ENCODE results near the gene NFIX. TPM values are rescaled to one million over a fixed set of nuclear protein-coding genes. Genes with fewer than 3 reads are reported as not detected.

NFIX gene
- total RNA-seq, 4 donors from 2014 or later: 27.4 to 381 (median 78.4) TPM

GRCh38 chr19:13025819-13026456 lies 30.7 kb downstream of the NFIX start:
- TF ChIP-seq, protein P1, sequence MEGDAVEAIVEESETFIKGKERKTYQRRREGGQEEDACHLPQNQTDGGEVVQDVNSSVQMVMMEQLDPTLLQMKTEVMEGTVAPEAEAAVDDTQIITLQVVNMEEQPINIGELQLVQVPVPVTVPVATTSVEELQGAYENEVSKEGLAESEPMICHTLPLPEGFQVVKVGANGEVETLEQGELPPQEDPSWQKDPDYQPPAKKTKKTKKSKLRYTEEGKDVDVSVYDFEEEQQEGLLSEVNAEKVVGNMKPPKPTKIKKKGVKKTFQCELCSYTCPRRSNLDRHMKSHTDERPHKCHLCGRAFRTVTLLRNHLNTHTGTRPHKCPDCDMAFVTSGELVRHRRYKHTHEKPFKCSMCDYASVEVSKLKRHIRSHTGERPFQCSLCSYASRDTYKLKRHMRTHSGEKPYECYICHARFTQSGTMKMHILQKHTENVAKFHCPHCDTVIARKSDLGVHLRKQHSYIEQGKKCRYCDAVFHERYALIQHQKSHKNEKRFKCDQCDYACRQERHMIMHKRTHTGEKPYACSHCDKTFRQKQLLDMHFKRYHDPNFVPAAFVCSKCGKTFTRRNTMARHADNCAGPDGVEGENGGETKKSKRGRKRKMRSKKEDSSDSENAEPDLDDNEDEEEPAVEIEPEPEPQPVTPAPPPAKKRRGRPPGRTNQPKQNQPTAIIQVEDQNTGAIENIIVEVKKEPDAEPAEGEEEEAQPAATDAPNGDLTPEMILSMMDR (IDR thresholded peaks at IDR 0.05): no peak
- TF ChIP-seq POLR2A (IDR thresholded peaks at IDR 0.05): no peak
- Histone ChIP-seq H3K4me1 (peaks cover 5 to 22% of the 10 kb centered on the region in 2 donors), H3K9me3 (no peaks in the 10 kb centered on the region), H3K4me3 (peak overlapping the region; percentile 33 to 40), H3K36me3 (no peaks in the 10 kb centered on the region), H3K27me3 (no peaks in the 10 kb centered on the region), H3K27ac (peak overlapping the region; percentile 95 to 99)
- intact Hi-C loops (cut with DNase I; ENCODE audit: low total_unique reads): no loop called here
- no peak for DNase-seq

GRCh38 chr19:13026462-13027370 lies 31.4 kb downstream of the NFIX start:
- H3K27me3 ChIP-seq: no peaks in the 10 kb centered on the region
- no peak for DNase-seq
- no peaks in the 10 kb centered on the region for H3K9me3 ChIP-seq
- TF ChIP-seq POLR2A (IDR thresholded peaks at IDR 0.05): no peak
- TF ChIP-seq, protein P1 (IDR thresholded peaks at IDR 0.05): no peak
- intact Hi-C loops (cut with DNase I; ENCODE audit: low total_unique reads): no loop called here
- no peaks in the 10 kb centered on the region for H3K36me3 ChIP-seq
- peaks cover 1 to 17% of the 10 kb centered on the region in 2 donors for H3K4me1 ChIP-seq
- peak overlapping the region; percentile 33 to 40 for H3K4me3 ChIP-seq
- peak overlapping the region; percentile 95 to 99 for H3K27ac ChIP-seq

DNA sequence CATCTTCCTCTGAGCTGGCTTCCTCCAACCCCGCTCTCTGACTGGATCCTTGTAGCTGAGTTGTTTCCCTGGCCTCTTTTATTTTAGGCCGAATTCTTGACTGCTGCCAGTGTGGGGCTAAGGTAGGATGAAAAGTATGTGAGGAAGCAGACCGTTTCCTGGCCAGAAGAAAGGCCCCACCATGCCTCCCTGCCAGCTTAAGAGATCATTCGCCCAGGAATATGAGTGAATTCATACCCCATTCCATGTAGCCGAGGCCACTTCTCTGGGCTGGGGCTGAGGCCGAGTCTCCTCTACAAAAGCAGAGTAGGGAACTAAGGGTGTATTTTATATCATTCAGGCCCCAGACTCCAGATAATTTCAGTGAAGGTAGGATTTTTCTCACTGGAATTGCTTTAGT lies 32.3 kb downstream of the NFIX start:
- peak overlapping the region in 1 of 2 donors; percentile 40 for H3K4me3 ChIP-seq
- no peak for TF ChIP-seq POLR2A (IDR thresholded peaks at IDR 0.05)
- TF ChIP-seq, protein P1 (IDR thresholded peaks at IDR 0.05): no peak
- intact Hi-C loops (cut with DNase I; ENCODE audit: low total_unique reads): no loop called here
- no peaks in the 10 kb centered on the region for H3K36me3 ChIP-seq
- H3K27me3 ChIP-seq: no peaks in the 10 kb centered on the region
- H3K27ac ChIP-seq: peak overlapping the region; percentile 95 to 99
- H3K9me3 ChIP-seq: no peaks in the 10 kb centered on the region
- peaks cover 1 to 17% of the 10 kb centered on the region in 2 donors for H3K4me1 ChIP-seq
- no peak for DNase-seq

GRCh38 chr19:13028027-13028426 lies 32.8 kb downstream of the NFIX start:
- TF ChIP-seq, protein P1 (IDR thresholded peaks at IDR 0.05): no peak
- no peak for TF ChIP-seq POLR2A (IDR thresholded peaks at IDR 0.05)
- no peaks in the 10 kb centered on the region for H3K36me3 ChIP-seq
- no peak overlapping the region for H3K4me3 ChIP-seq
- DNase-seq: no peak
- no peaks in the 10 kb centered on the region for H3K9me3 ChIP-seq
- intact Hi-C loops (cut with DNase I; ENCODE audit: low total_unique reads): no loop called here
- H3K4me1 ChIP-seq: peaks cover 6 to 22% of the 10 kb centered on the region in 2 donors
- no peaks in the 10 kb centered on the region for H3K27me3 ChIP-seq
- H3K27ac ChIP-seq: peak overlapping the region; percentile 95 to 99
